PC-3 (cell line): ENCODE measurements around the gene CASKIN2. TPM values are rescaled to one million over a fixed set of nuclear protein-coding genes. Genes with fewer than 3 reads are reported as not detected.

ENCODE experiments used
- ATAC-seq: fragments of 200-7000 bp; cut with Tn5 transposase; 2 replicates; pipeline ENCODE4 v1.9.1; 2020; ENCODE audit warnings: mild to moderate bottlenecking, moderate library complexity
- BruUV-seq: library from RNA; stranded (reverse); fragments of 400-500 nt; replicated peaks from 2 replicates; lab custom pipeline; 2021; lab: Mats Ljungman, UMichigan
- CTCF ChIA-PET: fragments of 300-600 bp; sonication (Branson Sonifier 250); formaldehyde crosslinking; loops from one replicate; lab custom pipeline; 2022; ENCODE audit warnings: antibody characterized with exemption; lab: Charles Lee
- POLR2A ChIA-PET: fragments of 300-600 bp; sonication (Branson Sonifier 250); formaldehyde crosslinking; loops from one replicate; lab custom pipeline; 2022; ENCODE audit warnings: antibody characterized with exemption; ENCODE audit not compliant: unreplicated experiment; lab: Charles Lee
- DNase-seq: peaks from one replicate; pipeline ENCODE4 v3.0.0-alpha.2; 2015
- H2AFZ ChIP-seq: fragments of 300-600 bp; sonication (generic); 2 replicates; pipeline ENCODE4 v1.6.0; 2016; ENCODE audit warnings: antibody characterized with exemption, low read length
- H3F3A ChIP-seq: fragments of 300-600 bp; sonication (generic); one replicate; pipeline ENCODE4 v1.6.0; 2017; ENCODE audit warnings: antibody characterized with exemption, low read length, control low read depth, mild to moderate bottlenecking; ENCODE audit not compliant: unreplicated experiment
- H3K27ac ChIP-seq: fragments of 300-600 bp; sonication (generic); 2 replicates; pipeline ENCODE4 v1.5.1; 2016; ENCODE audit warnings: mild to moderate bottlenecking, low read length
- H3K27me3 ChIP-seq: fragments of 300-600 bp; sonication (generic); 2 replicates; pipeline ENCODE4 v1.6.1; 2016; ENCODE audit warnings: low read length, mixed read lengths
- H3K36me3 ChIP-seq: fragments of 300-600 bp; sonication (generic); 2 replicates; pipeline ENCODE4 v1.6.1; 2016; ENCODE audit warnings: low read depth, mixed run types, low read length, mixed read lengths
- H3K4me1 ChIP-seq: fragments of 300-600 bp; sonication (generic); 2 replicates; pipeline ENCODE4 v1.5.1; 2016; ENCODE audit warnings: low read length; ENCODE audit not compliant: insufficient read depth
- H3K4me2 ChIP-seq: fragments of 300-600 bp; sonication (generic); 2 replicates; pipeline ENCODE4 v1.6.0; 2016; ENCODE audit warnings: low read length
- H3K4me3 ChIP-seq: fragments of 300-600 bp; sonication (generic); 2 replicates; pipeline ENCODE4 v1.5.1; 2016; ENCODE audit warnings: mild to moderate bottlenecking, low read length, mixed read lengths
- H3K79me2 ChIP-seq: fragments of 300-600 bp; sonication (generic); 2 replicates; pipeline ENCODE4 v1.6.1; 2017; ENCODE audit warnings: low read length, mixed read lengths
- H3K9ac ChIP-seq: fragments of 300-600 bp; sonication (generic); 2 replicates; pipeline ENCODE4 v1.6.0; 2016; ENCODE audit warnings: mild to moderate bottlenecking, low read length
- H3K9me2 ChIP-seq: fragments of 300-600 bp; sonication (generic); replicated peaks from 2 replicates; pipeline ENCODE4 v1.6.1; 2016; ENCODE audit warnings: mixed run types, low read length, mixed read lengths
- H3K9me3 ChIP-seq: fragments of 300-600 bp; sonication (generic); 2 replicates; pipeline ENCODE4 v1.6.1; 2016; ENCODE audit warnings: low read length, mixed read lengths
- H4K20me1 ChIP-seq: fragments of 300-600 bp; sonication (generic); 2 replicates; pipeline ENCODE4 v1.6.1; 2016; ENCODE audit warnings: low read length, mixed read lengths
- CTCF ChIP-seq: fragments of 300-600 bp; sonication (generic); conservative IDR thresholded peaks from 2 replicates; pipeline ENCODE4 v1.5.1; 2017; ENCODE audit warnings: antibody characterized with exemption, low read depth, mild to moderate bottlenecking, low read length
- EZH2 ChIP-seq: fragments of 300-600 bp; sonication (generic); IDR thresholded peaks from one replicate; pipeline ENCODE4 v1.6.1; 2017; ENCODE audit warnings: antibody characterized with exemption, mild to moderate bottlenecking, low read length; ENCODE audit not compliant: unreplicated experiment
- EZH2phosphoT487 ChIP-seq: fragments of 300-600 bp; sonication (generic); IDR thresholded peaks from 2 replicates; pipeline ENCODE4 v1.6.1; 2018; ENCODE audit warnings: mild to moderate bottlenecking, antibody characterized with exemption, low read length, borderline replicate concordance
- intact Hi-C: fragments of 100-400 bp; cut with micrococcal nuclease; formaldehyde crosslinking; loops from 2 replicates; pipeline ENCODE4 v1.9.0; 2023
- total RNA-seq: library from RNA; depleted of rRNA; stranded (reverse); fragments of >200 nt; gene quantifications from 2 replicates; pipeline ENCODE4 v1.2.3, GENCODE V29; 2014

Gene CASKIN2
- total RNA-seq, 1 experiment from 2014 or later: 22.0 TPM

- Histone ChIP-seq H3K36me3 (0 out of 2 replicates have a peak, but pooled peaks cover 1% of the 10 kb centered on the region), H3K9ac (peak overlapping the region; percentile 91), H3K4me1 (peaks cover 30% of the 10 kb centered on the region), H3F3A (no peaks in the 10 kb centered on the region), H3K9me2 (no peaks in the 10 kb centered on the region), H4K20me1 (no peaks in the 10 kb centered on the region), H3K4me2 (peak overlapping the region; percentile 89), H3K27me3 (no peaks in the 10 kb centered on the region), H3K27ac (peak overlapping the region; percentile 98), H3K9me3 (no peaks in the 10 kb centered on the region), H3K4me3 (peak overlapping the region; percentile 5; the same call in 1 of the 2 replicates), H3K79me2 (peaks cover 4% of the 10 kb centered on the region), H2AFZ (peak overlapping the region; percentile 63; the same call in 1 of the 2 replicates)
- DNase-seq: no peak
- no peak for TF ChIP-seq EZH2
- TF ChIP-seq CTCF: no peak
- no peak for TF ChIP-seq EZH2phosphoT487
- ChIA-PET CTCF (interaction anchor here (0.5 to 2.9 kb wide), 3 partner anchors 24 to 53 kb away, joined by 4 to 18 read pairs (median 4); partner anchors contain the start of genes LLGL2 and TSEN54), POLR2A (no interaction called here)
- intact Hi-C loops: loop anchor here (2.0 kb wide), 1 partner anchor 24 kb away; the partner anchor contains the start of gene LLGL2
- ATAC-seq: peak; percentile 8; the same call in 1 of the 2 replicates
- no TSS peak for BruUV-seq
These were observed 33.5 kb upstream of the CASKIN2 start for GRCh38 chr17:75548813-75549212.

- intact Hi-C loops: no loop called here
- CTCF ChIA-PET: interaction anchor here (0.7 kb wide), 1 partner anchor 15 kb away, joined by 4 read pairs; no protein-coding TSS in a partner anchor
- no peaks in the 10 kb centered on the region for H3K27me3 ChIP-seq
- no peak overlapping the region for H3K9ac ChIP-seq
- H3K9me3 ChIP-seq: no peaks in the 10 kb centered on the region
- H2AFZ ChIP-seq: no peak overlapping the region
- H3K36me3 ChIP-seq: 0 out of 2 replicates have a peak, but pooled peaks cover 6% of the 10 kb centered on the region
- TF ChIP-seq EZH2phosphoT487 (no peak), CTCF (no peak), EZH2 (no peak)
- no peaks in the 10 kb centered on the region for H3K9me2 ChIP-seq
- peaks cover 4% of the 10 kb centered on the region for H3K79me2 ChIP-seq
- no TSS peak for BruUV-seq
- no peaks in the 10 kb centered on the region for H3F3A ChIP-seq
- H3K27ac ChIP-seq: no peak overlapping the region
- POLR2A ChIA-PET: no interaction called here
- no peak overlapping the region for H3K4me3 ChIP-seq
- no peak overlapping the region for H3K4me2 ChIP-seq
- no peak for DNase-seq
- H3K4me1 ChIP-seq: peaks cover 30% of the 10 kb centered on the region
- H4K20me1 ChIP-seq: no peaks in the 10 kb centered on the region
- no peak for ATAC-seq
These were observed 31.8 kb upstream of the CASKIN2 start for GRCh38 chr17:75547091-75547490.

GRCh38 chr17:75546181-75546580 lies 30.8 kb upstream of the CASKIN2 start:
- Histone ChIP-seq H3K79me2 (peaks cover 6% of the 10 kb centered on the region), H3K4me1 (peaks cover 27% of the 10 kb centered on the region), H3K4me2 (no peak overlapping the region), H3F3A (no peaks in the 10 kb centered on the region), H3K36me3 (0 out of 2 replicates have a peak, but pooled peaks cover 6% of the 10 kb centered on the region), H3K9ac (no peak overlapping the region), H2AFZ (no peak overlapping the region), H3K27me3 (no peaks in the 10 kb centered on the region), H3K9me2 (no peaks in the 10 kb centered on the region), H3K27ac (no peak overlapping the region), H3K4me3 (no peak overlapping the region), H3K9me3 (no peaks in the 10 kb centered on the region), H4K20me1 (no peaks in the 10 kb centered on the region)
- ATAC-seq (no peak), DNase-seq (no peak)
- POLR2A ChIA-PET: no interaction called here
- CTCF ChIA-PET: no interaction called here
- intact Hi-C loops: no loop called here
- TF ChIP-seq EZH2phosphoT487: no peak
- no peak for TF ChIP-seq CTCF
- BruUV-seq: no TSS peak
